D721Med (cell line): ENCODE data around the gene FEM1A.
"Not testable (repeated sequence)": the region's sequence is repeated elsewhere in the genome, so short reads cannot be mapped to it uniquely, and the experiment has no call there.

Experiments used
- DNase-seq: peaks from one replicate; pipeline ENCODE4 v3.0.0; 2011; ENCODE audit warnings: low spot score; ENCODE audit not compliant: insufficient read length
- FAIRE-seq: peaks from 2 replicates; lab custom pipeline; 2011; peaks lifted over from hg19 to GRCh38; lab: Jason Lieb, UNC
- TF ChIP-seq, protein P1 (sequence below): IDR thresholded peaks from 2 replicates; pipeline ENCODE4 v1.5.1; 2012; ENCODE audit warnings: mild to moderate bottlenecking, control low read depth; ENCODE audit not compliant: insufficient read depth; ENCODE audit errors: missing control alignments

The FEM1A gene

DNA sequence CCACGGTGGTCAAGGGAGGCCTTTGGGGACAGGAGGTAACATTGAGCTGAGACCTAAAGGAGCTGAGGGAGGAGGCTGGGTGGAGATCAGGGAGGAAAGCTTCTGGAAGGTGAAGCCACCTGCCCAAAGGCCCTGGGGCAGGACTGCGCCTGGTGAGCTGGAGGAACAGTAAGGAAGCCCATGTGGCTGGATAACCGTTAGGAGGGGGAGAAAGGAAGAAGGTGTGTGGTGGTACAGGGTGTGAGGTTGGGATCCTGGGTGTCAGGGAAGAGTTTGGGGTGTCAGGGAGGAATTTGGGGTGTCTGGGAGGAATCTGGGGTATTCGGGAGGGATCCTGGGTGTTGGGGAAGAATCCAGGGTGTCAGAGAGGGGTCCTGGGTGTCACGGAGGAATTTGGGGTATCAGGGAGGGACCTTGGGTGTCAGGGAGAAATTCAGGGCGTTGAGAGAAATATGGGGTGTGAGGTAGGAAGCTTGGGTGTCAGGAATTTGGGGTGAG lies 39.3 kb downstream of the FEM1A start:
- DNase-seq (no peak), FAIRE-seq (no peak)
- TF ChIP-seq, protein P1, sequence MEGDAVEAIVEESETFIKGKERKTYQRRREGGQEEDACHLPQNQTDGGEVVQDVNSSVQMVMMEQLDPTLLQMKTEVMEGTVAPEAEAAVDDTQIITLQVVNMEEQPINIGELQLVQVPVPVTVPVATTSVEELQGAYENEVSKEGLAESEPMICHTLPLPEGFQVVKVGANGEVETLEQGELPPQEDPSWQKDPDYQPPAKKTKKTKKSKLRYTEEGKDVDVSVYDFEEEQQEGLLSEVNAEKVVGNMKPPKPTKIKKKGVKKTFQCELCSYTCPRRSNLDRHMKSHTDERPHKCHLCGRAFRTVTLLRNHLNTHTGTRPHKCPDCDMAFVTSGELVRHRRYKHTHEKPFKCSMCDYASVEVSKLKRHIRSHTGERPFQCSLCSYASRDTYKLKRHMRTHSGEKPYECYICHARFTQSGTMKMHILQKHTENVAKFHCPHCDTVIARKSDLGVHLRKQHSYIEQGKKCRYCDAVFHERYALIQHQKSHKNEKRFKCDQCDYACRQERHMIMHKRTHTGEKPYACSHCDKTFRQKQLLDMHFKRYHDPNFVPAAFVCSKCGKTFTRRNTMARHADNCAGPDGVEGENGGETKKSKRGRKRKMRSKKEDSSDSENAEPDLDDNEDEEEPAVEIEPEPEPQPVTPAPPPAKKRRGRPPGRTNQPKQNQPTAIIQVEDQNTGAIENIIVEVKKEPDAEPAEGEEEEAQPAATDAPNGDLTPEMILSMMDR = no peak

GRCh38 chr19:4831304-4831978 lies 39.9 kb downstream of the FEM1A start, which contains the start of gene TICAM1:
Gene TICAM1 (minus strand): TSS chr19:4831712. CDS start chr19:4818377, 13,335 bp downstream.
- no peak for FAIRE-seq
- peak; percentile 53 for DNase-seq
- TF ChIP-seq, protein P1 = no peak

GRCh38 chr19:4831979-4832340 lies 40.4 kb downstream of the FEM1A start:
- DNase-seq, FAIRE-seq: not testable (repeated sequence)

DNA sequence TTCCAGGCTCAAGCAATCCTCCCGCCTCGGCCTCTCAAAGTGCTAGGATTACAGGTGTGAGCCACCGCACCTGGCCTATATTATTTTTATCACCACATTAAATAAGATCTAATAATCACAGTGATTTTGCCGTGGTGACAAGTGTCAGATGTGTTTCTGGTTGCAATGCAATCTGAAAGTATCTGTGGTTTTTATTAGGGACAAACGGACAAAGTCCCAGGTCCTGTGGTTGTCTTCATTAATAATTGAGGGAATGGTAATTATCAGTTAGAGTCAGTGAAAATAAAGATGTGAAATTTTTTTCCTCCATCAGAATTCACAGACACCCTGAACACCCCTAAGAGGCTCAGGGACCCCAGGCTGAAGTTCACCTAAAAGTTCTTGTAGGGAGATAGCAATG lies 41.2 kb downstream of the FEM1A start:
- TF ChIP-seq, protein P1 = no peak
- DNase-seq (no peak), FAIRE-seq (no peak)

DNA sequence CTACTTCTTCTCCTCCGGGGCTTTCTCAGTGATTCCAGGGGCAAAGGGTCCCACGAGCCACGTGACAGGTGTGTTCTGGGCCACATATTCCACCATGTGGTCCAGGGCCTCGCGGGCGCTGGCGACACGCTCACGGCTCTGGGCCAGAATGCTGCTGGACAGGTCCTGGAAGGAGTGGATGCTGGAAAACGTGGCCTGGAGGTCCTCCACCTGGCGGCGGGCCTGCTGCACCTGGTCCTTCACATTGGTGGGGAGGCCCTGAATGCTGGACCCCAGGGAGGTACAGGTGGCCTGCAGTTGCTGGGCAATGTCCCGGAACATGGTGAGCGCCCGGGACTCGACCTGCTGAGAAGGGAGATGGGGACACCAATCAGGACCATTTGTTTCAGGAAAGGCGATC lies 47.7 kb downstream of the FEM1A start:
- TF ChIP-seq, protein P1 = no peak
- DNase-seq (no peak), FAIRE-seq (no peak)

DNA sequence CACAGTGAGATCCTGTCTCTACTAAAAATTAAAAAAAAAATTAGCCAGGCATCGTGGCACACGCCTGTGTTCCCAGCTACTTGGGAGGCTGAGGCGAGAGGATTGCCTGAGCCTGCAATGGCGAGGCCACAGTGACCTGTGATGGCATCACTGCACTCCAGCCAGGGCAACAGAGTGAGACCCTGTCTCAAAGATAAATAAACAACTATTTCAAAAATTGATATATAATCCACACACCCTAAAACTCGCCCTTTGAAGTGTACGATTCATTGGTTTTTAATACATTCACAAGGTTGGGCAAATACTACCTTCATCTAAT lies 52.1 kb downstream of the FEM1A start:
- DNase-seq (no peak), FAIRE-seq (no peak)
- TF ChIP-seq, protein P1 = no peak

DNA sequence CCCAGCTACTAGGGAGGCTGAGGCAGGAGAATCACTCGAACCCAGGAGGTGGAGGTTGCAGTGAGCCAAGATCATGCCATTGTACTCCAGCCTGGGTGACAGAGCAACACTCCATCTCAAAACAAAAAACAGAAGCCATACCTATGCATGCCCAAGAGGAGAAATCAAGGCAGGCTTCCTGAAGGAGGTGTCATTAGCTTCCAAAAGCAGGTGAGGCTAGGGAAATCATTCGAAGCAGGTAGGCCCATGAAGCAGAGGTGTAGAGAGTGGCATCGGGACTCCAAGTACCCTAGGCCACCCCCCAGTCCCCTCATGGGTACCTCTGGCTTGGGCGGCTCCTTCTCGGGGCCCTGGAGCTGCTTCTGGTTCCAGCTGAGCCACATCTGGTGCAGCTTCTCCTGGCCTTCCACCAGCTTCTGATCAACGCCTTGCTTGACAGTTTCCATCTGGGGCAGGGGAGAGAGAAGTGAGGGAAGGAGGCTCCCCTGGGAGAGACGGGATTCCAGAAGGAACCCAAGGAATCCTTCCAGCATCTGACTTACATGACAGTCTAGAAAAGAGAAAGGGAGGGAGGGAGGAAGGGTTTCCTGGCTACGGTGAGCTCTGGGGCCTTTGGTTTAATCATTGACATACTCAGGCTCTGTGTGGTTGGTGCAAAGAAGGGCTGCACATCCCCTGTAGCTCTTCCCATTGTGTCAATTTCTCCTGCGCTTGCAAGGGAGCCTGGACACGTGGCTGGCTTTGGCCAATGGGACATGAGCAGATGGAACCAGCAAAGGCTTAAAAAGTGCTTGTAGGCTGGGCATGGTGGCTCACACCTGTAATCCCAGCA lies 53.0 kb downstream of the FEM1A start:
- DNase-seq (no peak), FAIRE-seq (no peak)
- TF ChIP-seq, protein P1 = no peak

GRCh38 chr19:4845975-4846374 lies 54.4 kb downstream of the FEM1A start:
- FAIRE-seq = not testable (repeated sequence)

More at GRCh38 chr19:4845975-4846374, 54.4 kb downstream of the FEM1A start:
- not testable (repeated sequence) for DNase-seq
